GM19438 (cell line): ENCODE results near the gene TAGLN.

Experiments used
- ATAC-seq: cut with Tn5 transposase; IDR thresholded peaks from one replicate; pipeline ENCODE4 v1.9.1; 2021; ENCODE audit warnings: low read depth; ENCODE audit not compliant: unreplicated experiment

TAGLN gene

DNA sequence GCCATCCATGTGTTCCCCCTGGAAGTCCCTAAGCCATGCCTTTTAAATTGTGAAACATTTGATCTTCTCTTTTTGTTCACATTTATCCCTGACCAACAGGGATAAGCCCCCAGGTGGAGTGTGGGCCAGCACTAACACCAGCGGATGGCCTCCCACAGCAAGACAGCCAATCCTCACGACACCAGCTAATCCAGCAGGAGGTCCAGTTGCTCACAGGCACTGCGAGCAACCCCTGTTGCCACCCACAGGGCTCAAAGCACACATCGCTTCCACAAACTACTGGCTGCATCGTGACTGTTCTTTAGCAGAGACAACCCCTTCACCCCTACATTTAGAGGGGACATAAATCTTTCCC lies 30.7 kb downstream of the TAGLN start:
- no peak for ATAC-seq

DNA sequence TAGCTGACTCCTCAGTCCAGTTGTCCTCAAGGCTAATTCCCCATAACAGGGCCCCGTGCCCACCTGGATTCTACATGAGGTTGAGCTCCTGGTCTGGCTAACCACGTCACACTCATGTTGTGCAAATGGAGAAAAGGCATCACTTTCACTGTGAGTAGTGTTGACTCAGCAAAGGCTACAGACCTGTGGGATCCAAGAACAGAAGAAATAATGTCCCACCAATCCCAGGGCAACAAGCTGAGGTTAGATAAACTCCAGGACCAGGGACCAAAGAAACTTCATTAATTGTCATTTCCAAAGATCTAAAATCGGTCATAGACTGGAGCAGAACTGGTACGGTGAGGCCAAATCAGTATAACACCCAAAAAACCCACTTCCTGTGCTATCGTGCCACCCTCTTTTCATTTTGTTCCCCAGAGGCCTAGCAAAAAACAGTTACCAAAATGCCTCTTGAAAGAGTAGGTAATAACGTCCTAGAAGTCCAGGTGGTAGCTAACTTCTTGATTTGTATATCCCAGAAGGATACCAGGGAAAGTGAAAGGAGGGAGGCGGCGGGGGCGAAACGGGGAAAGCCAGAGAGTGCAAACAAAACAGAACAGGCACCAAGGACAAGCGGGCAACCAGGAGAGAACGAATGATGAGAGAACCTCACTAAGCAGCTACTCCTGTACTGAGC lies 31.3 kb downstream of the TAGLN start:
- no peak for ATAC-seq

DNA sequence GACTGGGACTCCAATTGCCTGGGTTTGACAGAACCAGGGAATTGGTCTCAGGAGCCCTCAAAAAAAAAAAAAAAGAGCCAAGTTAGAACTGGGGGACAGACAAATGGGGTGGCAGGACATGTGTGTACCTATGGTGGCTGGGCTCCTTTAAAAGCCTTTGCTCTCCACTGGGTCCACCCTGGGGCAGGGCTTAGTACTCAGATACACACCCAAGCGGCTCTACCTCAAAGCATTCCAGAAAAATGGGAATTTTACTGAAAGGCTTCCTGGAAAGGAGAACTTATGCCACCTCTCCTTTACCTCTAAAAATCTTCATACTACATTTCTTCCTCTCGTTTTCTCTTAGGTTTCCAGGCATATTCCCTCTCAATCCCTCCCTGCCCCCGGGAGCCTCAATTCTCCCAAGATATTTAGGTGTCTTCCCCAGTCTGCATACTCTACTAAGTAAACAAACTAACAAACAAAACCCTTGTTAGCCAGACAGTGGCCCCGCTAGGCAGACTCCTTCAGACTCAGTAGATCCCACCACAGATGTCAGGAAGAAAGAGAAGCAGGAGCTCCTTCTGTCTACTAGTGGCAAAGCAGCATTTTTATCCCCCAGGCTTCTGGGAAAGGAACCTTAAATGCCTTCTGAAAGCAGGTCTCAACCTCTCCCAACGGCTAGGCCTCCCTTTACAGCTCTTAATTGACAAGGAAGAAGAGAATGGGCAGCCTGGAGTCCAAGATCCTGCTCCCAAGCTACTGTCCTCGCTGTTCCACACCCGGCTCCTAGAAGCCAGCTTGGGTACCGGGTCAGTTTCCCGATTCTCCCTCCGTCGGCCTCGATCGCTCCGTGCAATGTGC lies 32.0 kb downstream of the TAGLN start:
- ATAC-seq = no peak

DNA sequence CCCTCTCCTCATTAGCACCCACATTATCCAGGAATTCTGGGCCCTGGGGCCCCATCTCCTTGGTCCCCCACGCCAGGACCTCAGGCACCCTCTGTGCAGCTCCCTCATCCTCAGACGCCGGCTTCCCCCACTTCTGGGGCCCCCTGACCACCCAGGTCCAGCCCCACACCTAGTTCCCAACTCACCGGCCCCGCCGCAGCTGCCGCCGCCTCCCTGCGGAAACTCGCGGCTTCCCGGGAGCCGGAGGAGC lies 32.6 kb downstream of the TAGLN start, which contains the start of gene PCSK7:
Gene PCSK7, minus strand, starts transcription at position 232 of the 250 bp plus-strand sequence. CDS start 2,229 bp downstream, outside the sequence.
- ATAC-seq = no peak

DNA sequence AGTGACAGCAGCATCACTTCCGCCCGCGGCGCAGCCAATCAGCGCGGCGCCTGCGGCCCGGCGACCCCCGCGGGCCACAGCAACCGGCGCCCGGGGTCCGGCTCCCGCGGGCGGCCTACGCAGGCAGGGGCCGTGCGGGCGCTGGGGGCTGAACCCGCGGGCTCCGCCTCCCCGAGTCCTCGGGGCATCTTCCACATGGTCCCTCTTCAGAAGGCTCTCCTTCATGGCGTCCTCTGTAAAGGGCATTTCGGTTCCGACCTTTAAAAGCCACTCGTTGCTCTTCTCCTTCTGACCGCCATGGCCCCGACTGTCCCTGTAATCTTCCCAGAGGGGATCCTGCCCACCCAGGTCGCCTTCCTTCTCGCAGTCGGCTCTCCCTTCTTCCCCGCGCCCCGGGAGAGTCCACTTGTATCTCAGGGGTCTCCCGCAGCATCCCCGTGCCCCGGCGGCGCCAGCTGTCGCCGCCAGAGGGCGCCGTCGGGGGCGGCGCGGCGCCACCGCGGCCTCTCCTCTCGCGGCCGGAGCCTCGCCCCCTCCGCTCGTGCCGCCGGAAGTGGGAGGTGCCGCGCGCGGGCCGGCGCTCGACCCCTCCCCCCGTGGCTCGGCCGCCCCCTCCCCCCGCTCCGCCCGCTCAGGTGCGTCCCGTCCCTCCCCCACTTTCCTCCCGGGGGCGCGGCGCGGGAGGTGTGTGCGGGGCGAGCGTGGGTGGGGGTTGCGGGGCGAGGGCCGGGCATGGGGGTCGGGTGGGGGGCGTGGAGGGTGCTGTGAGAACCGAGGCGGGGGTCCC lies 33.1 kb downstream of the TAGLN start, which contains the start of gene RNF214:
Gene RNF214, plus strand, starts transcription at position 580 of the 787 bp plus-strand sequence. CDS start 1,602 bp downstream, outside the sequence.
- ATAC-seq = peak; percentile 68

DNA sequence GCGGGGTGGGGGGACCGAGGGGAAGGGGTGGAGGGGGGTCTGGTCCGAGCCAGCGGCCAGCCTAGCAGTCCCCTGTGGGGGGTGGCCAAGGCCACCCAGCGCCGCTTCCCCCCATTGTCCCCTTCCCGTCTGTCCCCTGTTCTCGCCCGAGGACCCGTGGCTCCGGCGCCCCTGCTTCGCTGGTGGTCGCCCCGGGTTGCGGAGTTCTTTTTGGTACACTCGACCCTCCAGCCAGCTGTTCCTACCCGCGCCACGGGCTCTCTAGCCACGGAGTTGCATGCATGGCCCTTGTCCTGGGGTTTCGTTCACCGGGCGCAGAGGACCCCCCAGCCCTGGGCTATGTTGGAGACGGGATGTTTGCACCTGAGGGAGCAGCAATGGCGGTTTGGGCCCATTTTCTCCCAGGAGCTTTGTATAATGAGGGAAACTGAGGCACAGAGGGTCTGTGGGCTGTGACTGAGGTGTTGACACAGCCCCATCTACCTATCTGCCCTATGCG lies 33.8 kb downstream of the TAGLN start:
- no peak for ATAC-seq

DNA sequence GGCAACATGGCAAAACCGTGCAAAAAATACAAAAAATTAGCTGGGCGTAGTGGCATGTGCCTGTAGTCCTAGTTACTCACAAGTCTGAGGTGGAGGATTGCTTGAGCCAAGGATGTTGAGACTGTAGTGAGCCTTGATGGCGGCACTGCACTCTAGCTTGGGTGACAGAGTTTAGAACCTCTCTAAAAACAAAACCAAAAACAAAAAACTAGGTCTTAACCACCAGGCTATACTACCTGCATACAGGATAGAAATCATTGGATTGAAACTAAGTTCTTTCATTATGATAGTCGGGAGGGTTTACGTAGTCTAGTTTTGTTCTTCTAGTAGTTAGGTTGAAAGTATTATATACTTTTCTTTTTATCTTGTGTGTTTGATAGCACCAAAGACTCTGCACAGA lies 39.1 kb downstream of the TAGLN start:
- no peak for ATAC-seq

DNA sequence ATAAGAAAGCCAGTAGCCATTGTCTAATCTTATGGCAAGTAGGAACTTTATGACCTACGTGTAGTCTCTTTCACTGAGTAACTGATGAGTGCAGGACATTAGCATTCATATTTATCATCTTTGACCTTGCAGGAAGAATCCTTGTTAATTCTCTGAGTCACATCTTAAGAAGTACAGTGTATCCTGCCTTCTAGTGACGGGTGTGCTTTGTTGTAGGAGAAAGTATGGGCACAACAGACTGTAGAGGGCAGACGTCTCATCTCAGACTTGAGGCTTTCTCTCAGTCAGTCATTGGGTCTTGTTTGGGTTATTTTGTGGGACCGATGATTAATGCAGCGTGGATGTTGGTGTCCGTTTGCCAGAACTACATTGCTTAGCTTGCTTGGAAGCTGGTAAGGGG lies 40.1 kb downstream of the TAGLN start:
- ATAC-seq = no peak

DNA sequence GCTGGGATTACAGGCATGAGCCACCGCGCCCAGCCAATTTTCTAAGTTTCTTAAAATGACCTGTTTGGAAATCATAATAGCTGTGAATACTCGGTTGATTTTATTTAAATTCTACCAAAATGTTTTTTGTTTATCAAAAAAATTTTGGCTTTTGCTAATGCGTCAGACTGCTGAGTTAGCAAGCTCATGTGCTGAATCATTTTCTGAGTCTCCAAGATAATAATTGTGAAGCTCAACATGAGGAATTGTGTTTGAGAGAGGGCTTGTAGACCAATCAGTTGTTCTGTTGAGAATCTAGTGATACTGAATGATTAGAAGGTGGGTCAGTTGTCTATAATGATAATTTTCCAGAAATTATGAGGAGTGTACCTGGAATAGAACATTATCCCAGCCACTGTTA lies 49.2 kb downstream of the TAGLN start:
- ATAC-seq = no peak

DNA sequence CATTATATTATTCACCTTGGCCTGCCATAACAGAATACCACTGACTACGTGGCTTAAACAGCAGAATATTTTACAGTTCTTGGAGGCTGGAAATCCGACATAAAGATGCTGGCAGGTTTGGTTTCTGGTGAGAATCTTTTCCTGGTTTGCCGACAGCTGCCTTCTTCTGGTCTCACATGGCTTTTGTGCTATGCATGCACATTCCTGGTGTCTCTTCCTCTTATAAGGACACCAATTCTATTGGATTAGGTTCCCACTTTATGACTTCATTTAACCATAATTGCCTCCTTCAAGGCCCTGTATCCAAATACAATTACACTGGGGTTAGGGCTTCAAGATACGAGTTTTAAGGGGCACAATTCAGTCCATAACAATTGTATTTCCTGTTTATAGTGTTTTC lies 50.4 kb downstream of the TAGLN start:
- ATAC-seq = no peak

DNA sequence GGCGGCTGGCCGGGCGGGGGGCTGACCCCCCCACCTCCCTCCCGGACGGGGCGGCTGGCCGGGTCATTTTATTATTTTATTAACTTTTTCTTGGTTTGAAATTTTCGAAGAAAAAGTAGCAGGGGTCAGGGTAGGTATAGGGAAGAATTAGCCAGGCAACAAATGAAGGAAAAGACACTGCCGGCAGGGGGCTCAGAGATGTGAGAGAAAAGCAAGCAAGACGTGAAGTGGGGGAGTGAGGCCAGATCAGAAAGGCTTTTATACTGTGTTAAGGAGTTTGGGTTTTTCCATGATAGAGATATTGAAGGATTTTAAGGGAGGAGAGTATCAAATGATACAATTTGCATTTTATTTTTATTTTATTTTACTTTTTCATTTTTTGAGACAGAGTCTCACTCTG lies 52.3 kb downstream of the TAGLN start:
- no peak for ATAC-seq

DNA sequence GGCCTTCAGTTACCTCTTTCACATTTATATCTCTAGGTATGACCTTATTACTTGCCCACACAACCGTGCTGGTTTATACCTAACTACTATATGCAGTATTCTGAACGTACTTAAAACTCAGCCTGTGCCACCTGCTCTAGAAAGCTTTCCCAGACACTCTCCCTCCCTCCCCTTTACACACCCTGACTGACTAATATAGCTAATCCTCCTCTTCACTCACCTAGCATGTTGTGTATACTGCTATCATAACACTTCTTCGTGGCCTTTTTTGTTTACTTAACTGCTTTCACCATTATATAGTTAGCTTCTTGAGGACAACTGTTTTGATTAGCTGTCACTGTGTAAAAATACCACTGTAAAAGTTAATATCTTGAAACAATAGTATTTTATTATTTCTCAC lies 56.8 kb downstream of the TAGLN start:
- ATAC-seq = no peak

DNA sequence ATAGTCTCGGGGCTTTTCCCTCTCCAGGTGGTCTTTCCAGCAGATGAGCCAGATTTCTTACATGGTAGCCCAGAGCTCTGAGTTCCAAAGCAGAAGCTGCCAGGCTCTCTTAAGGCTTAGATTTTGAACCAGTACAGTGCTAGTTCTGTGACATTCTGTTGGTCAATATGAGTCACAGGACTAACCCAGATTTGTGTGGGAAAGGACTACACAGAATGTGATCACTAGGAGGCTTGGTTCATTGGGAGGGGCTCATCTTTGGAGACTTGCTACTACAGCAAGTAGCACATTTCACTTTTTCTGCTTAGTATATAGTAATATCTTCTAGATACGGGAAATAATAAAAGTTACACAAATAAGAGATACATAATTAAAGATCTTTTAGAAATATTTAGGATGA lies 57.4 kb downstream of the TAGLN start:
- ATAC-seq = no peak
